ENCODE measurements around the gene SORBS1. TPM values are rescaled to one million over a fixed set of nuclear protein-coding genes. Genes with fewer than 3 reads are reported as not detected.

SORBS1 gene
- total RNA-seq, 1 donor from 2014 or later: 116 TPM

GRCh38 chr10:95413588-95413987 is 147.6 kb downstream of the SORBS1 start:
- no peak overlapping the region for H3K4me3 ChIP-seq
- peaks cover 0 to 3% of the 10 kb centered on the region in 2 donors for H3K36me3 ChIP-seq
- H3K27me3 ChIP-seq: no peaks in the 10 kb centered on the region
- no peak for DNase-seq (ENCODE audit: extremely low spot score in 2 of 2)
- peak overlapping the region; percentile 74 for H3K27ac ChIP-seq
- H3K4me1 ChIP-seq: peaks cover 27% of the 10 kb centered on the region
- no peaks in the 10 kb centered on the region for H3K9me3 ChIP-seq
- TF ChIP-seq POLR2AphosphoS5 (IDR thresholded peaks at IDR 0.05; ENCODE audit: insufficient read depth in 1 of 2, low read depth in 1 of 2): no peak
- TF ChIP-seq POLR2A (IDR thresholded peaks at IDR 0.05): no peak
- TF ChIP-seq CTCF (IDR thresholded peaks at IDR 0.05): no peak
- intact Hi-C loops (cut with DNase I): no loop called here

- Histone ChIP-seq H3K4me1 (peaks cover 43% of the 10 kb centered on the region), H3K4me3 (no peak overlapping the region), H3K27me3 (no peaks in the 10 kb centered on the region), H3K27ac (no peak overlapping the region), H3K9me3 (no peaks in the 10 kb centered on the region), H3K36me3 (peaks cover 0 to 3% of the 10 kb centered on the region in 2 donors)
- intact Hi-C loops (cut with DNase I): no loop called here
- no peak for DNase-seq (ENCODE audit: extremely low spot score in 2 of 2)
- TF ChIP-seq POLR2A (IDR thresholded peaks at IDR 0.05) (no peak), POLR2AphosphoS5 (IDR thresholded peaks at IDR 0.05; ENCODE audit: insufficient read depth in 1 of 2, low read depth in 1 of 2) (no peak), CTCF (IDR thresholded peaks at IDR 0.05) (no peak)
These were observed 149.5 kb downstream of the SORBS1 start for GRCh38 chr10:95411635-95412034.

GRCh38 chr10:95408983-95409873 is 151.9 kb downstream of the SORBS1 start:
- H3K36me3 ChIP-seq: peaks cover 0 to 3% of the 10 kb centered on the region in 2 donors
- peaks cover 32% of the 10 kb centered on the region for H3K4me1 ChIP-seq
- no peaks in the 10 kb centered on the region for H3K27me3 ChIP-seq
- intact Hi-C loops (cut with DNase I): no loop called here
- H3K4me3 ChIP-seq: no peak overlapping the region
- TF ChIP-seq POLR2AphosphoS5 (IDR thresholded peaks at IDR 0.05; ENCODE audit: insufficient read depth in 1 of 2, low read depth in 1 of 2): no peak
- no peak for TF ChIP-seq CTCF (IDR thresholded peaks at IDR 0.05)
- TF ChIP-seq POLR2A (IDR thresholded peaks at IDR 0.05): no peak
- H3K9me3 ChIP-seq: no peaks in the 10 kb centered on the region
- no peak for DNase-seq (ENCODE audit: extremely low spot score in 2 of 2)
- peak overlapping the region; percentile 66 for H3K27ac ChIP-seq

- intact Hi-C loops (cut with DNase I): no loop called here
- peaks cover 30% of the 10 kb centered on the region for H3K4me1 ChIP-seq
- peak overlapping the region; percentile 66 for H3K27ac ChIP-seq
- no peak for DNase-seq (ENCODE audit: extremely low spot score in 2 of 2)
- H3K9me3 ChIP-seq: no peaks in the 10 kb centered on the region
- TF ChIP-seq POLR2AphosphoS5 (IDR thresholded peaks at IDR 0.05; ENCODE audit: insufficient read depth in 1 of 2, low read depth in 1 of 2): no peak
- no peak for TF ChIP-seq POLR2A (IDR thresholded peaks at IDR 0.05)
- TF ChIP-seq CTCF (IDR thresholded peaks at IDR 0.05): no peak
- H3K36me3 ChIP-seq: peaks cover 0 to 3% of the 10 kb centered on the region in 2 donors
- no peaks in the 10 kb centered on the region for H3K27me3 ChIP-seq
- no peak overlapping the region for H3K4me3 ChIP-seq
These were observed 152.8 kb downstream of the SORBS1 start for GRCh38 chr10:95408148-95408960.
